ENCODE measurements around the gene ARHGAP33. TPM values are rescaled to one million over a fixed set of nuclear protein-coding genes. Genes with fewer than 3 reads are reported as not detected.

The ARHGAP33 gene
- total and polyA plus RNA-seq, 10 of the 15 experiments (the other 5 are each of a cell fraction or from before 2014, with no cell fraction given) = 0.05 to 22.9 (median 2.3) TPM; not detected in 1

- TF ChIP-seq CUX1 (IDR thresholded peaks at IDR 0.05; ENCODE audit: insufficient replicate concordance, low read depth, low read length) (no peak), E4F1 (IDR thresholded peaks at IDR 0.05; ENCODE audit: borderline replicate concordance, partially characterized antibody) (no peak), TBL1XR1 (IDR thresholded peaks at IDR 0.05; ENCODE audit: low read depth, low read length) (no peak), ZBTB4 (CRISPR knock-in tag; IDR thresholded peaks at IDR 0.05) (no peak), TCF12 (IDR thresholded peaks at IDR 0.05; ENCODE audit: low read depth, low read length) (no peak), SMAD1 (IDR thresholded peaks at IDR 0.05; ENCODE audit: low read depth, partially characterized antibody) (no peak), NBN (IDR thresholded peaks at IDR 0.05) (0 out of 2 replicates have a peak, but pooled peaks have one; percentile 9), ZNF687 (IDR thresholded peaks at IDR 0.05) (peak; percentile 75; the same call in 1 of the 2 replicates), ETV6 (conservative IDR thresholded peaks at IDR 0.05 in 1 of 2, IDR thresholded peaks at IDR 0.05 in 1 of 2; ENCODE audit: borderline replicate concordance in 1 of 2, low read depth in 1 of 2) (no peak), NFIC (IDR thresholded peaks at IDR 0.05; ENCODE audit: low read depth, low read length) (no peak)
Measured at GRCh38 chr19:35741203-35741515, 34.2 kb upstream of the ARHGAP33 start (continued).
